Heart left ventricle (tissue), 16 donors: Measurements from ENCODE around the gene PTGR3. TPM values are rescaled to one million over a fixed set of nuclear protein-coding genes. Genes with fewer than 3 reads are reported as not detected.
"Not testable (repeated sequence)": the region's sequence is repeated elsewhere in the genome, so short reads cannot be mapped to it uniquely, and the experiment has no call there.

Experiments
- ATAC-seq, 4 donors: fragments of 200-7000 bp; cut with Tn5 transposase; one replicate each; pipeline ENCODE4 v1.9.1; 2020 to 2022; ENCODE audit warnings: moderate library complexity in 4 of 4, mild to moderate bottlenecking in 3 of 4, moderate number of reproducible peaks in 1 of 4
- DNase-seq, 5 donors: peaks; one replicate each; pipeline ENCODE4 v3.0.0-alpha.2; 2020
- H3K27ac ChIP-seq, 12 donors: fragments of 200-600 bp; sonication (generic) in 4 of 12; one replicate each; pipeline versions ENCODE4 v1.5.0 to v1.8.0; 2016 to 2022; ENCODE audit warnings: mild to moderate bottlenecking in 2 of 12
- H3K27me3 ChIP-seq, 9 donors: fragments of 200-600 bp; sonication (generic) in 2 of 9; one replicate each; pipeline versions ENCODE4 v1.5.1 to v1.8.0; 2016 to 2022; ENCODE audit warnings: mild to moderate bottlenecking in 3 of 9
- H3K36me3 ChIP-seq, 9 donors: fragments of 200-600 bp; sonication (generic) in 2 of 9; one replicate each; pipeline versions ENCODE4 v1.5.0 to v1.8.0; 2018 to 2022; ENCODE audit warnings: mild to moderate bottlenecking in 2 of 9
- H3K4me1 ChIP-seq, 12 donors: fragments of 200-600 bp; sonication (generic) in 4 of 12; one replicate each; pipeline versions ENCODE4 v1.5.0 to v1.8.0; 2016 to 2022; ENCODE audit warnings: mild to moderate bottlenecking in 3 of 12
- H3K4me3 ChIP-seq, 12 donors: fragments of 200-600 bp; sonication (generic) in 4 of 12; one replicate each; pipeline versions ENCODE4 v1.5.0 to v1.8.0; 2017 to 2022; ENCODE audit warnings: mild to moderate bottlenecking in 9 of 12, moderate library complexity in 4 of 12
- H3K9me3 ChIP-seq, 12 donors: fragments of 200-600 bp; sonication (generic) in 4 of 12; one replicate each; pipeline versions ENCODE4 v1.5.0 to v1.8.0; 2016 to 2022; ENCODE audit warnings: mild to moderate bottlenecking in 1 of 12
- CTCF ChIP-seq, 12 donors: fragments of 200-600 bp; sonication (generic) in 4 of 12; IDR thresholded peaks; one replicate each; pipeline versions ENCODE4 v1.5.0 to v1.8.0; 2018 to 2022; ENCODE audit warnings: antibody characterized with exemption in 12 of 12, mild to moderate bottlenecking in 5 of 12
- POLR2A ChIP-seq, 2 donors: fragments of 450-650 bp; IDR thresholded peaks; one replicate each; pipeline ENCODE4 v1.6.1; 2017; ENCODE audit warnings: antibody characterized with exemption in 2 of 2, mild to moderate bottlenecking in 2 of 2, moderate library complexity in 2 of 2
- WGBS, 4 donors: extraction: QIAGEN DNeasy Blood & Tissue Kit in 2 of 4; methylation state at CpG; one replicate each; pipeline versions ENCODE4 v1.1.5 to v1.1.7; 2013 to 2018; 5-methylcytosine and 5-hydroxymethylcytosine counted together
- intact Hi-C, 10 donors: fragments of 100-400 bp; cut with DNase I; formaldehyde crosslinking; loops; one replicate each; pipeline versions ENCODE4 v1.11.1 to v1.14.2; 2022
- polyA plus RNA-seq, 2 donors: library from polyadenylated mRNA; stranded (reverse); fragments of 200-250 nt; gene quantifications; one replicate each; pipeline ENCODE4 v1.2.3, GENCODE V29; 2013
- total RNA-seq, 9 donors: library from RNA; depleted of rRNA in 2 of 9; stranded (reverse); fragments of >200 nt in 2 of 9; fragmentation: NEBNext Ultra II Directional in 3 of 9; extraction: Animal tissue kit (Norgen Biotek cat#: 25700) in 3 of 9; gene quantifications; one replicate each; pipeline versions ENCODE4 v1.1.0 to v1.2.4, GENCODE V29; 2016 to 2023
- donor health status: ischemic (EF 13 %, LVEDD 7.1; RV severe dilation, severe dysfunction).
- donor health status: healthy with polysubstance abuse.
- donor health status: DM: no; HTN: yes; CAD: no.
- donor health status: DM: no; HTN: no; CAD: no.
- donor health status: ischemic (EF 25% LVEDD 6.9; RV normal size, moderate dysfunction).
- donor health status: ischemic (EF 25% LVEDD 5.7; RV mildly dilated, moderate dysfunction).
- donor health status: healthy.
- donor health status: DM: yes; HTN: yes; CAD: no.
- donor health status: ischemic (EF 35%, LVEDD 5.7; RV mildly dilated, moderate dysfunction).
- donor health status: nonischemic (EF 11% LVEDD 7.7; RV severe dilation, severe dysfunction).
- donor health status: DM: yes; HTN: yes; CAD: no.
- donor health status: PGD.
- donor health status: ischemic (EF 29% LVEDD 5.4; RV normal size, mild dysfunction).
- donor health status: nonischemic (EF 23%, LVEDD 6.1; RV moderate dilation, normal function).

Gene PTGR3
- total and polyA plus RNA-seq, 11 donors, result 13.6 to 58.2 (median 49.1) TPM

- DNase-seq (no peak), ATAC-seq (no peak)
- Histone ChIP-seq H3K4me1 (peaks cover 0 to 7% (median 0%) of the 10 kb centered on the region in 12 donors), H3K4me3 (no peak overlapping the region), H3K36me3 (no peaks in the 10 kb centered on the region), H3K27ac (no peak overlapping the region), H3K9me3 (no peaks in the 10 kb centered on the region), H3K27me3 (no peaks in the 10 kb centered on the region)
- TF ChIP-seq CTCF (IDR thresholded peaks at IDR 0.05), result no peak
- no peak for TF ChIP-seq POLR2A (IDR thresholded peaks at IDR 0.05)
- intact Hi-C loops, result no loop called here
- 89 to 97% (median 96%) methylated on average over 3 to 6 of the region's 6 CpGs for WGBS, 4 donors
These were observed 19.2 kb downstream of the PTGR3 start for GRCh38 chr18:75189696-75190095.

- H3K27me3 ChIP-seq, H3K4me3 ChIP-seq, DNase-seq, H3K36me3 ChIP-seq, H3K4me1 ChIP-seq, ATAC-seq, intact Hi-C loops, H3K27ac ChIP-seq, H3K9me3 ChIP-seq: not testable (repeated sequence)
- 76 to 94% (median 78%) methylated on average over 4 of the region's 4 CpGs for WGBS, 4 donors
These were observed 21.2 kb downstream of the PTGR3 start for GRCh38 chr18:75187702-75188101.

GRCh38 chr18:75185460-75185859, 23.5 kb downstream of the PTGR3 start:
- no peak for DNase-seq
- Histone ChIP-seq H3K27ac (no peak overlapping the region), H3K4me3 (no peak overlapping the region), H3K4me1 (peaks cover 0 to 7% (median 0%) of the 10 kb centered on the region in 12 donors), H3K9me3 (no peaks in the 10 kb centered on the region), H3K36me3 (no peaks in the 10 kb centered on the region), H3K27me3 (no peaks in the 10 kb centered on the region)
- intact Hi-C loops, result no loop called here
- no peak for ATAC-seq
- WGBS, 4 donors, result 62 to 79% (median 71%) methylated on average over 3 of the region's 3 CpGs
- TF ChIP-seq POLR2A (IDR thresholded peaks at IDR 0.05) (no peak), CTCF (IDR thresholded peaks at IDR 0.05) (no peak)

- whole genome bisulfite sequencing, 4 donors, result 86 to 96% (median 94%) methylated on average over 13 to 14 of the region's 14 CpGs
- intact Hi-C loops, result no loop called here
- H3K27me3 ChIP-seq, result no peaks in the 10 kb centered on the region
- H3K9me3 ChIP-seq, result no peaks in the 10 kb centered on the region
- H3K27ac ChIP-seq, result no peak overlapping the region
- H3K4me1 ChIP-seq, result peaks cover 0 to 7% (median 0%) of the 10 kb centered on the region in 12 donors
- ATAC-seq, result no peak
- no peak for DNase-seq
- no peak for TF ChIP-seq POLR2A (IDR thresholded peaks at IDR 0.05)
- no peak for TF ChIP-seq CTCF (IDR thresholded peaks at IDR 0.05)
- H3K4me3 ChIP-seq, result no peak overlapping the region
- no peaks in the 10 kb centered on the region for H3K36me3 ChIP-seq
These were observed 24.9 kb downstream of the PTGR3 start for GRCh38 chr18:75183973-75184493.

GRCh38 chr18:75183524-75183923, 25.4 kb downstream of the PTGR3 start:
- 78 to 97% (median 85%) methylated on average over 5 of the region's 5 CpGs for WGBS, 4 donors
- peaks cover 0 to 7% (median 0%) of the 10 kb centered on the region in 12 donors for H3K4me1 ChIP-seq
- no peak overlapping the region for H3K4me3 ChIP-seq
- ATAC-seq (no peak), DNase-seq (no peak)
- intact Hi-C loops, result no loop called here
- H3K27me3 ChIP-seq, result no peaks in the 10 kb centered on the region
- H3K36me3 ChIP-seq, result no peaks in the 10 kb centered on the region
- H3K9me3 ChIP-seq, result no peaks in the 10 kb centered on the region
- no peak for TF ChIP-seq CTCF (IDR thresholded peaks at IDR 0.05)
- no peak for TF ChIP-seq POLR2A (IDR thresholded peaks at IDR 0.05)
- no peak overlapping the region for H3K27ac ChIP-seq
